Endothelial cell (in vitro differentiated cells): Measurements from ENCODE around the gene NEUROD1. TPM values are rescaled to one million over a fixed set of nuclear protein-coding genes. Genes with fewer than 3 reads are reported as not detected.
"Not testable (repeated sequence)": the region's sequence is repeated elsewhere in the genome, so short reads cannot be mapped to it uniquely, and the experiment has no call there.

Experiments used
- DNase-seq: peaks from one replicate; pipeline ENCODE4 v3.0.0; 2021; ENCODE audit warnings: low spot score
- H3K27ac Mint-ChIP-seq: one replicate; pipeline ENCODE4 v1.8.0; 2021; ENCODE audit warnings: mixed read lengths, inconsistent platforms; ENCODE audit not compliant: unreplicated experiment
- H3K27me3 Mint-ChIP-seq: one replicate; pipeline ENCODE4 v1.8.0; 2021; ENCODE audit warnings: mild to moderate bottlenecking, moderate library complexity, mixed read lengths, inconsistent platforms; ENCODE audit not compliant: unreplicated experiment
- H3K36me3 Mint-ChIP-seq: one replicate; pipeline ENCODE4 v1.8.0; 2021; ENCODE audit warnings: mild to moderate bottlenecking, low read depth, mixed read lengths, inconsistent platforms; ENCODE audit not compliant: unreplicated experiment
- H3K4me1 Mint-ChIP-seq: one replicate; pipeline ENCODE4 v1.8.0; 2021; ENCODE audit warnings: mild to moderate bottlenecking, mixed read lengths, inconsistent platforms; ENCODE audit not compliant: unreplicated experiment
- H3K4me3 Mint-ChIP-seq: one replicate; pipeline ENCODE4 v1.8.0; 2021; ENCODE audit warnings: mild to moderate bottlenecking, mixed read lengths, inconsistent platforms; ENCODE audit not compliant: unreplicated experiment
- H3K9me3 Mint-ChIP-seq: one replicate; pipeline ENCODE4 v1.8.0; 2021; ENCODE audit warnings: mixed read lengths, inconsistent platforms; ENCODE audit not compliant: unreplicated experiment
- long read RNA-seq: library from polyadenylated mRNA; unstranded; transcript quantifications from one replicate; pipeline ENCODE4 v2.0.0, GENCODE V29; 2020; ENCODE audit not compliant: unreplicated experiment
- total RNA-seq: library from RNA; stranded (reverse); fragmentation: NEBNext Ultra II Directional; extraction: Animal tissue kit (Norgen Biotek cat#: 25700); gene quantifications from one replicate; pipeline ENCODE4 v1.2.1, GENCODE V29; 2021; ENCODE audit not compliant: unreplicated experiment
- TF ChIP-seq, protein P1 (sequence below): fragments of 200-600 bp; sonication (generic); IDR thresholded peaks from one replicate; pipeline ENCODE4 v1.5.0; 2021; ENCODE audit warnings: antibody characterized with exemption; ENCODE audit not compliant: unreplicated experiment

The NEUROD1 gene
- not detected for total RNA-seq
- long read RNA-seq, result 0 reads

- DNase-seq, result no peak
These were observed at the start of gene NEUROD1 for GRCh38 chr2:181680055-181680936. Gene NEUROD1 (minus strand): TSS chr2:181680517. CDS start chr2:181678860, 1,657 bp downstream.

GRCh38 chr2:181725476-181725875 lies 45.2 kb upstream of the NEUROD1 start:
- Mint-ChIP-seq H3K27ac (no peak overlapping the region), H3K4me3 (no peak overlapping the region), H3K27me3 (no peaks in the 10 kb centered on the region), H3K36me3 (no peaks in the 10 kb centered on the region), H3K4me1 (no peaks in the 10 kb centered on the region), H3K9me3 (no peaks in the 10 kb centered on the region)
- TF ChIP-seq, protein P1, sequence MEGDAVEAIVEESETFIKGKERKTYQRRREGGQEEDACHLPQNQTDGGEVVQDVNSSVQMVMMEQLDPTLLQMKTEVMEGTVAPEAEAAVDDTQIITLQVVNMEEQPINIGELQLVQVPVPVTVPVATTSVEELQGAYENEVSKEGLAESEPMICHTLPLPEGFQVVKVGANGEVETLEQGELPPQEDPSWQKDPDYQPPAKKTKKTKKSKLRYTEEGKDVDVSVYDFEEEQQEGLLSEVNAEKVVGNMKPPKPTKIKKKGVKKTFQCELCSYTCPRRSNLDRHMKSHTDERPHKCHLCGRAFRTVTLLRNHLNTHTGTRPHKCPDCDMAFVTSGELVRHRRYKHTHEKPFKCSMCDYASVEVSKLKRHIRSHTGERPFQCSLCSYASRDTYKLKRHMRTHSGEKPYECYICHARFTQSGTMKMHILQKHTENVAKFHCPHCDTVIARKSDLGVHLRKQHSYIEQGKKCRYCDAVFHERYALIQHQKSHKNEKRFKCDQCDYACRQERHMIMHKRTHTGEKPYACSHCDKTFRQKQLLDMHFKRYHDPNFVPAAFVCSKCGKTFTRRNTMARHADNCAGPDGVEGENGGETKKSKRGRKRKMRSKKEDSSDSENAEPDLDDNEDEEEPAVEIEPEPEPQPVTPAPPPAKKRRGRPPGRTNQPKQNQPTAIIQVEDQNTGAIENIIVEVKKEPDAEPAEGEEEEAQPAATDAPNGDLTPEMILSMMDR, result no peak
- DNase-seq, result no peak

More at GRCh38 chr2:181680055-181680936, at the start of gene NEUROD1:
- Mint-ChIP-seq H3K9me3 (no peaks in the 10 kb centered on the region), H3K27me3 (peaks cover 36% of the 10 kb centered on the region), H3K4me3 (peak within 1 kb of the TSS; percentile 83), H3K36me3 (peaks cover 10% of the 10 kb centered on the region), H3K4me1 (peaks cover 36% of the 10 kb centered on the region), H3K27ac (peak within 1 kb of the TSS; percentile 34)
- TF ChIP-seq, protein P1, result no peak

- DNase-seq, result no peak
- TF ChIP-seq, protein P1, result no peak
- no peaks in the 10 kb centered on the region for H3K27me3 Mint-ChIP-seq
- no peaks in the 10 kb centered on the region for H3K36me3 Mint-ChIP-seq
- H3K4me3 Mint-ChIP-seq, result no peak overlapping the region
- H3K27ac Mint-ChIP-seq, result no peak overlapping the region
- H3K9me3 Mint-ChIP-seq, result no peaks in the 10 kb centered on the region
- H3K4me1 Mint-ChIP-seq, result no peaks in the 10 kb centered on the region
These were observed 44.3 kb upstream of the NEUROD1 start for GRCh38 chr2:181724662-181725061.

GRCh38 chr2:181723731-181724130 lies 43.4 kb upstream of the NEUROD1 start:
- DNase-seq, result no peak
- no peaks in the 10 kb centered on the region for H3K9me3 Mint-ChIP-seq
- no peaks in the 10 kb centered on the region for H3K4me1 Mint-ChIP-seq
- H3K27me3 Mint-ChIP-seq, result no peaks in the 10 kb centered on the region
- H3K4me3 Mint-ChIP-seq, result no peak overlapping the region
- TF ChIP-seq, protein P1, result no peak
- H3K36me3 Mint-ChIP-seq, result no peaks in the 10 kb centered on the region
- H3K27ac Mint-ChIP-seq, result no peak overlapping the region

GRCh38 chr2:181715033-181715630 lies 34.8 kb upstream of the NEUROD1 start:
- Mint-ChIP-seq H3K27me3 (peaks cover 4% of the 10 kb centered on the region), H3K4me3 (no peak overlapping the region), H3K27ac (no peak overlapping the region), H3K4me1 (no peaks in the 10 kb centered on the region), H3K36me3 (no peaks in the 10 kb centered on the region), H3K9me3 (no peaks in the 10 kb centered on the region)
- DNase-seq, result peak; percentile 71
- TF ChIP-seq, protein P1, result peak; percentile 83

DNA sequence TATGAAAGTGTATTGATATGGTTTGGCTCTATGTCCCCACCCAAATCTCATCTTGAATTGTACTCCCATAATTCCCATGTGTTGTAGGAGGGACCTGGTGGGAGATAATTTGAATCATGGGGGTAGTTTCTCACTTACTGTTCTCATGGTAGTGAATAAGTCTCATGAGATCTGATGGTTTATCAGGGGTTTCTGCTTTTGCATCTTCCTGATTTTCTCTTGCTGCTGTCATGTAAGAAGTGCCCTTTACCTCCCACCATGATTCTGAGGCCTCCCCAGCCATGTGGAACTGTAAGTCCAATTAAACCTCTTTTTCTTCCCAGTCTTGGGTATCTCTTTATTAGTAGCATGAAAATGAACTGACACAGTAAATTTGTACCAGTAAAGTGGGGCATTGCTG lies 30.7 kb upstream of the NEUROD1 start:
- not testable (repeated sequence) for H3K27me3 Mint-ChIP-seq, H3K9me3 Mint-ChIP-seq, H3K27ac Mint-ChIP-seq, DNase-seq, H3K4me1 Mint-ChIP-seq, H3K4me3 Mint-ChIP-seq, H3K36me3 Mint-ChIP-seq

DNA sequence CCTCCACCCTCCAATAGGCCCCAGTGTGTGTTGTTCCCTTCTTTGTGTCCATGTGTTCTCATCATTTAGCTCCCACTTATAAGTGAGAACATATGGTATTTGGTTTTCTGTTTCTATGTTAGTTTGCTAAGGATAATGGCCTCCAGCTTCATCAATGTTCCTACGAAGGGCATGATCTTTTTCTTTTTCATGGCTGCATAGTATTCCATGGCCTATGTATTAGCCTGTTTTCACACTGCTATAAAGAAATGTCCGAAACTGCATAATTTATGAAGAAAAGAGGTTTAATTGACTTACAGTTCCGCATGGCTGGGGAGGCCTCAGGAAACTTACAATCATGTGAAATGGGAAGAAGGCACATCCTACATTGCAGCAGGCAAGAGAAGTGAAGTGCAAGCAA lies 22.2 kb upstream of the NEUROD1 start:
- H3K36me3 Mint-ChIP-seq, H3K27ac Mint-ChIP-seq: not testable (repeated sequence)

More for the DNA sequence above, 22.2 kb upstream of the NEUROD1 start:
- not testable (repeated sequence) for H3K9me3 Mint-ChIP-seq, H3K4me3 Mint-ChIP-seq, DNase-seq, H3K4me1 Mint-ChIP-seq, H3K27me3 Mint-ChIP-seq
